Stimulated activated CD8-positive, alpha-beta memory T cell treated with anti-CD3 and anti-CD28 coated beads, Interleukin-12 subunit alpha, Interleukin-12 subunit beta, amount 100 ng/mL, for 4 hours (primary cell): ENCODE measurements around the gene BEST4.
"Not testable (repeated sequence)": the region's sequence is repeated elsewhere in the genome, so short reads cannot be mapped to it uniquely, and the experiment has no call there.

ENCODE experiments used
- DNase-seq: peaks from one replicate; pipeline ENCODE4 v3.0.0-alpha.2; 2020; ENCODE audit warnings: low read depth

Gene BEST4

DNA sequence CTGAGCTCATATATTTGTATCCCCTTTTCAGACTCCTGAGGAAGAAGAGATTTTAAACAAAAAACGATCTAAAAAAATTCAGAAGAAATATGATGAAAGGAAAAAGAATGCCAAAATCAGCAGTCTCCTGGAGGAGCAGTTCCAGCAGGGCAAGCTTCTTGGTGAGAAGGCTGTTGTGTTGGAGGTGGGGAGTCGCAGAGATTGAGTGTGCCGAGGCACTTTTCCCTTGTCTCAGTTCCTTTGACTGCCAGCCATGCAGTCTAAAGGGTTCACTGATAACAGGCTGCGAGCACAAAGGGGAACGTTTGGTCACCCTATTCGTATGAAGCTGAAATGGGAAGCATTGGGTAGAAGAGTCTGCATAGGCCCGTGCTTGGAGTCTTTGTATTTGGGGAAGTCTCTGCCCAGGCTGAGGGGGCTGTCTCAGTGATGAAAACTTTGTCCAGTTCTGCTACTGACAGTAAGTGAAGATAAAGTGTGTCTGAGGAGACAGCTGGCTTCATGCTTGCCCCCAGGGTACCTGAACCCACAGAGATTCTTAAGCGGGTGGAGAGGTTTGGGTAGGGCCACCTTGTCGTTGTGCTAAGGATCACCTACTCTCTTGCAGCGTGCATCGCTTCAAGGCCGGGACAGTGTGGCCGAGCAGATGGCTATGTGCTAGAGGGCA is 9.9 kb downstream of the BEST4 start:
- no peak for DNase-seq

DNA sequence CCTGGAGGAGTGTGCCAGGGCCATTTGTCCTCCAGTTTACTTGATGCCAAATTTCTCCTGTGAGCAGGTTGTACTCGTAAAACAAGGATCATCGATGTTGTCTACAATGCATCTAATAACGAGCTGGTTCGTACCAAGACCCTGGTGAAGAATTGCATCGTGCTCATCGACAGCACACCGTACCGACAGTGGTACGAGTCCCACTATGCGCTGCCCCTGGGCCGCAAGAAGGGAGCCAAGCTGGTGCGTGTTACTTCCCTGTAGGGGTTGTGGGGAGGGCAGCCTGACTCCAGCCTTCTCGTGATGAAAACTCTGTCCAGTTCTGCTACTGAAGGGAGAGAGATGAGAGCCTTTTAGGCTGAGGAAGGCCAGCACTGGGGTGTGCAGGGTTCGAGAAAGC is 10.4 kb downstream of the BEST4 start:
- DNase-seq, result no peak

DNA sequence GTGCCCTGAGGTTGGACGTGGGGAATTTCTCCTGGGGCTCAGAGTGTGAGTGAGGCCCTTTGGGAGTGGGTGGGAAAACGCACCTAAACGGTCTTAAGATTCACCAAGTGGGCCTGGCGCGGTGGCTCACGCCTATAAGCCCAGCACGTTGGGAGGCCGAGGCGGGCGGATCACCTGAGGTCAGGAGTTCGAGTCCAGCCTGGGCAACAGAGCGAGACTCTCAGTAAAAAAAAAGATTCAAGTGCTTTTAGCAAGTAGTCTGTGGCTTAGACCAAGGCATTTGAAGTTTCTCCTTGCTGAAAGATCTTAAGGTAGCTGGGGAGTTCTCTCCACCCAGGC is 11.3 kb downstream of the BEST4 start:
- no peak for DNase-seq

DNA sequence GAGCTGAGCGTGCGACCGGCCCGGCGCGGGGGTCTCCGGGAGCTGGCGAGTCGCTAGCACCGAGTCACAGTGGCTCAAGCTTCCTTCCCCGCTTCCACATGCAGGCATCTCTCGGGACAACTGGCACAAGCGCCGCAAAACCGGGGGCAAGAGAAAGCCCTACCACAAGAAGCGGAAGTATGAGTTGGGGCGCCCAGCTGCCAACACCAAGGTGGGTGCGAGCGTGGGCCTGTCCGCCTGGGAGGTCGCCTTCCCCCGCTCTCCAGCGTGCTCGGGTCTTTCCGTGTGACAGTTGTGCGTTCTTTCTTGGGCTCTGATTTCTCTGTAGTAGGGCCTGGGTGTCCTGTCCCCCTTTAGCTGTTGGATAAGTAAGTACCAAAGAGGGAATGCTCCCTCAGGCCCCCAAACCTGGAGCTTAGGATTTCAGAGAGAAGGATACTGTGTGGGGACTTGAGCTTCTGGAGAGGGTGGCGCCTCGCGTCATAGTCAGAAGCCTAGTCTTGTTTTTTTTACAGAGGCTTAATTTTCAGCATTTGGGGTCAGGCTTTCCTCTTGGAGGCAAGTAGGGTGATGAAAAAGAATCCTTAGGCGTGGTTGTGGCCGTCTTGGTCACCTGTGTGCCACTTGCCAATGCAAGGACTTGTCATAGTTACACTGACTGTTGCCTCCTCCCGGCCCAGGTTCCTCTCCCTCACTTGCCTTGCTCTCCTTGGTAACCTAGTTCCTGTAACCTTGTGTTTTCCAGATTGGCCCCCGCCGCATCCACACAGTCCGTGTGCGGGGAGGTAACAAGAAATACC is 11.8 kb downstream of the BEST4 start:
- peak; percentile 49 for DNase-seq

DNA sequence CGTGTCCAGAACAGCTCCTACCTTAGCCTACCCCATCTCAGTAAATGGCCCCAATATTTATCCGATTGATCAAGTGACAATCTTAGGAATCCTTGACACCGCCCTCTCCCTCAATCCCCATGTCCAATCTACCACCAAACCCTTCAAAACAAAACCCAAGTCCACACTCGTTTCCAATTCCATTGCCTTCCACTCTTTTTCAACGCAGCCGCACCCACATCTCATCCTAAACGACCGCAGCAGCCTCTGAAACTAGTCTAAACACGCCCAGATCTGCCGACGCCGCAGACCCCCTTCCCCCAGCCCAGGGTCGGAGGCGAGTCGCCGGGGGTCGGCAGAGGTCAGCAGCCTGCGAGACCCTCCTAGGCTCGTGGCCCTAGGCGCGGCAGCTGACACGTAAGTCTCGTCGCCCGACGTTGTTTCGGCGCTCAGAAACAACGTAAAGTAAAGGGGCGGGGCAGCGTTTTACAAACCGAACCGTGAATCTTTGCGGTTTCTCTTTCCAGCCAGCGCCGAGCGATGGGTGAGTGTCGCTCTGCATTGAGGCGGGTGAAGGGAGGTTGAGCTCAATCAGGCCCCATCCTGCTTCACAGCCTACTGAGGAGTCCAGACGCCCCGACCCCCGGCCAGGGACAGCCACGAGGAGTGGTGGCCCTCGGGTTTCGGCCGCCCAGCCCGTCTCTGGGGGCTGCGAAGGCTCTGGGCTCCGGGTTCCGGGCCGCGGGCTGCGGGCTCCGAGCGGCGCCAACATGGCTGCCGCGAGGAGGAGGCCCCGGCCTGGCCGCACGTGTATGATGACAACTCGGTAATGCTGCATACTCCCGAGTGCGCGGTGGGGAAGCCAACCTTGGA is 12.7 kb downstream of the BEST4 start, which contains the start of gene RPS8:
Gene RPS8, plus strand, starts transcription at position 463 of the 852 bp plus-strand sequence. Its CDS starts 57 bp downstream, at position 520.
- DNase-seq, result peak; percentile 79

DNA sequence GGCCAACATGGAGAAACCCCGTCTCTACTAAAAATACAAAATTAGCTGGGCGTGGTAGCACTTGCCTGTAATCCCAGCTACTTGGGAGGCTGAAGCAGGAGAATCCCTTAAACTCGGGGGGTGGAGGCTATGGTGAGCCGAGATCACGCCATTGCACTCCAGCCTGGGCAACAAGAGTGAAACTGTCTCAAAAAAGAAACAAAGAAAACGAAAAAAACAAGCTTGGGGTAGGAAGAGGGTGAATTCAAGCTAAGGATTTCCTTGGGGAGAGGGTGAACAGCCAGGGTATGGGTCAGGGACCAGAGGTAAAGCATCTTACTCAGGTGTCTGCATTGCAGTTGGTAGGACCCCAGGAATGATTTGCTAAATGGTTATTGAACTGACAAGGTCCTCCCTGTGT is 21.5 kb downstream of the BEST4 start:
- DNase-seq, result not testable (repeated sequence)

DNA sequence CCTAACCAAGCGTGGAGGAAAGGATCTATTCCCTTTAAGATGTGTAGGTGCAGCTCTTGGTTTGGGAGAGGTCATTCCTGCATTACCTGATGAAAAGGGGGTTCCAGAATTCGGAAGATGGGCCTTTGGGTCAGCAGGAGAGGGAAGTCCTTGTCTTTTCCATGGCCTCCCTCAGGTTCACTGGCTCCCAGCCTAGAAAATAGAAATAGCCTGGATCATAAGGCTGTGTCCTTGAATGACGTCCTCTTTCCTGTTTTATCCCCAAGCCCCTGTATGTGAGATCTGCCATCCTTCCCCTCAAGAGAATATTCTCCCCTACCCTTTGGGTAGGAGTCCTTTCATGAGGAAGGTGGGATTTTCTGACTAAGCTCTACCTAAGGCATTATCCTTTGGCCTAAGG is 27.1 kb downstream of the BEST4 start:
- DNase-seq, result no peak

DNA sequence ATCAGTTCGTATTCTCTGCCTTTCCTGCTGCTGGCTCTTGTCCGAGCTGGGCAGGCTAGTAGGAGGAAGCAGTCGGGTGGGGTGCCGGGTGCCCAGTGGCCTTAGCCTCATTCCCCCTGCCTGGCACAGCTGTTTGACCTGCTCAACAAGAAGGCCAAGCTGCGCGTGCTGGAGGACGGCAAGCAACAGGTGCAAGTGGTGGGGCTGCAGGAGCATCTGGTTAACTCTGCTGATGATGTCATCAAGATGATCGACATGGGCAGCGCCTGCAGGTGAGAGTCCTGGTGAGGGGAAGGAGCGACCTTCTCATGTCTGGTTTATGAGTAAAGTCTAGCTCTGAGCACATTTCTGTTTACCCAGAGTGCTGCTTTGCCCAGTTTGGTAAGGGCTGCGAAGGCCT is 28.9 kb downstream of the BEST4 start:
- DNase-seq, result no peak

DNA sequence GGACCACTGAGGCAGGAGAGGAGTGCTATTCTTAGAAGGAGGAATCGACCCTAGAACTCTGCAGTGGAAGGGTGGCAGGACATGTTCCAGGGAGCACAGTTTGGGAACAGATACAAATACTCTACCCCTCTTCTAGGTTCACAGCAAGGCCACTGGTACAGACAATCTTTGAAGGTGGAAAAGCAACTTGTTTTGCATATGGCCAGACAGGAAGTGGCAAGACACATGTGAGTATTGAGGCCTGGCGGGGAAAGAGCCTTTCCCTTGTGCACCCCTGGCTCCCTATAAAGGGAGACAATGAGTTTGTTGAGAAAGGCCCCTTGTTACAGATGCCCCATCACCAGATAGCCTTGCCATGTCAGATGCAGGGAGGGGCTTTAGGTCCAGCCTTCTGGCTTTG is 30.6 kb downstream of the BEST4 start:
- no peak for DNase-seq

DNA sequence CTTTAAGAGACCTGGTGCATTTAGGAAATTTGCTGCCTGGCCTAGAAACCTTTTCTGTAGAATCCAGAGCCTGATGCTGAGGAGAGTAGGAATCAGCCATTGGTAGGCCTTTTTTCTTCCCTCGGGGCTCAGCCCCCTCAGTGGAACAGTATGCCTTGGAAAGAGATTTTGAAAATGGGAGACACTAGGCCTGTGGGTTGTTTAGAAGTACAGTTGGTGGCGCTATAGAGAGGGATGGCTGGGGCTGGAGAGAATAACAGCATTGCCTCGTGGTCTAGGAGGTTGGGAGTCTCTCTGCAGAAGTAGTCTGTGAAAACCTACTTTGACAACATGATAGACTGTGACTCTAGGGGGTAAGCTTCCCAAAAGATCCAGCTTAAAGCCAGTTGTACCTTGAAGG is 40.1 kb downstream of the BEST4 start:
- no peak for DNase-seq

DNA sequence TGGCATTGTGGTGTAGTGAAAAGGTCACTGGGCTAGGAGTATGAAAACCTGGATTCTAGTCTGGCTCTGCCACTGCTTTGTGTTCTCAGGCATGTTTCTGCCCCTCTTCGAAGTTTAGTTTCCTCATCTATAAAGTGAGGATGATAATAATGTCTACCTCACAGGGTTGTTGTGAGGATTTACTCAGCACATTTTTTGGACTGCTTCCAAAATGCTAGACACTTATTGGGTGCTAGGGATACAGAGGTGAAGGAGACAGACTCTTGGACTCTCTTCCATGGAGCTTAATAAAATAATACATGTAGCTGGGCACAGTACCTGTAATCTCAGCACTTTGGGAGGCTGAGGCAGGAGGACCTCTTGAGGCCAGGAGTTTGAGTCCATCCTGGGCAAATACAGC is 44.8 kb downstream of the BEST4 start:
- DNase-seq, result no peak

DNA sequence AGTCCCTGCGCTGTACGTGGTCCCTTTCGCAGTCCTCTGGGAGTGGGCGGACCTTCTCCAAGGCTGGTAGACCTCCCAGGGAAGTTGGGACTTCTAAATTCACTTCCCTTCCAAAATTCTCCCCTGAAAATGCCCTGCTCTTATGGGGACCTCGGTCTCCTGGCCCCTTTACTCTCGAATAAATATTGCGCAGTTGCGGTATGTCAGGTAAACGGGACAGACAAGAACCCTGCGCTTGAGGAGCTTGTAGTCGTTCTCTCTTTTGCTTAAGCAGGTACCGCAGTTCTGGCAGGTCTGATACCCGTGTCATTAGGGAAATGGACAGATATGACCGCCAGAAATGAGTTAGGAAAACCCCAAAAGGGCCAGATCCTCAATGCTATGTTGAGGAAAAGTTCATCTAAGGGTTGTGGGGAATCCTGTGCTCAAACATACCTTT is 47.8 kb downstream of the BEST4 start:
- no peak for DNase-seq

DNA sequence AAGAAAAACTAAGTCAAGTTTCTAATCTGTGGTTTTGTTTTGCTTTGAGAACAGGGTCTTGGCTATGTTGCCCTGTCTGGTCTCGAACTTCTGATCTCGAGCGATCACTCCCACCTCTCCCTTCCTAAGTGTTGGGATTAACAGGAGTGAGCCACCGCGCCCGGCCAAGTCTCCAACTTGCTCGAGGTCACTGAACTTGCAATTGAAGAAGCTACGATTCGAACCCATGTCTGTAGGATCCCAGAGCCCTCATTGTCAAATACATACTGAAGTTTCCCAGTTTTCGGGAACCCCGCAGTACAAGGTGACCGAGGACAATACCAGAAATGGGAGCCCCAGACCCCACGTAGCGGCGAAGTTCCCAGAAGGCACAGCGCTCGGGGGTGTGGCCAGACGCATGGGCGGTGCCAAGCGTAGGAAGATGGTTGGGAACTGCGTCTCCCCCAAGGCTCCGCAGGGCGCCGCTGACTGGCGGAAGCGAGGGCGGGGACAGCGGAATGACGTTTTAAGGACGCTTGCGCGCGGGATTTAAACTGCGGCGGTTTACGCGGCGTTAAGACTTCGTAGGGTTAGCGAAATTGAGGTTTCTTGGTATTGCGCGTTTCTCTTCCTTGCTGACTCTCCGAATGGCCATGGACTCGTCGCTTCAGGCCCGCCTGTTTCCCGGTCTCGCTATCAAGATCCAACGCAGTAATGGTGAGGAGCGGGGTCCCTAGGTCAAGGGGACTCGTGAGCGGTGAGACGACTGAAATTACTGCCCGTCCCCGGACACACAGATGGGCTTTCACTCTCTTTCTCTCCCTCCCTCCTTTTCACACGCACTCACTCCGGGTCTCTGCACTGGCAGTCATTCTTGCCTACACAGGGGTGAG is 48.4 kb downstream of the BEST4 start, which contains the start of gene KIF2C:
Gene KIF2C, plus strand, starts transcription at position 531 of the 872 bp plus-strand sequence. Its CDS starts 96 bp downstream, at position 627.
- DNase-seq, result peak; percentile 93

DNA sequence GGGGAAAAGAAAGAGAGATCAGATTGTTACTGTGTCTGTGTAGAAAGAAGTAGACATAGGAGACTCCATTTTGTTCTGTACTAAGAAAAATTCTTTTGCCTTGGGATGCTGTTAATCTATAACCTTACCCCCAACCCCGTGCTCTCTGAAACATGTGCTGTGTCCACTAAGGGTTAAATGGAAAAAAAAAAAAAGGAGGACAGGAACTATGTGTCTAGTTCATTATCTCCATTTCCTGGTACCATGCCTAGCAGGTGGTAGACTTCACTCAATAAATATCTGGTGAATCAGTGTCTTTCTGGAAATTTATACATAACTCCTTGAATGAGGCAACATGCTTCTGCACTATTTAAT is 49.0 kb downstream of the BEST4 start:
- DNase-seq, result not testable (repeated sequence)

DNA sequence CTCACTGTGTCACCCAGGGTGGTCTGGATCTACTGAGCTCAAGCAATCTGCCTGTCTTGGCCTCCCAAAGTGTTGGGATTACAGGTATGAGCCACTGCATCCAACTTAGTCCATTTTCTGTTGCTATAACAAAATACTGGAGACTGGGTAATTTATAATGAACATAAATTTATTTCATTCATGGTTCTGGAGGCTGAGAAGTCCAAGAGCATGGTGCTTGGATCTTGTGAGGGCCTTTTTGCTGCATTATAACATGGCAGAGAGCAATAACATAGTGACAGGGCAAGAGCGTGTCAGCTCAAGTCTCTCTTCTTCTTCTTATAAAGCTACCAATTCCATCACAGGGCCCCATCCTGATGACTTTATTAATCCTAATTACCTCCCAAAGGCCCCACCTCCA is 52.0 kb downstream of the BEST4 start:
- DNase-seq, result no peak

DNA sequence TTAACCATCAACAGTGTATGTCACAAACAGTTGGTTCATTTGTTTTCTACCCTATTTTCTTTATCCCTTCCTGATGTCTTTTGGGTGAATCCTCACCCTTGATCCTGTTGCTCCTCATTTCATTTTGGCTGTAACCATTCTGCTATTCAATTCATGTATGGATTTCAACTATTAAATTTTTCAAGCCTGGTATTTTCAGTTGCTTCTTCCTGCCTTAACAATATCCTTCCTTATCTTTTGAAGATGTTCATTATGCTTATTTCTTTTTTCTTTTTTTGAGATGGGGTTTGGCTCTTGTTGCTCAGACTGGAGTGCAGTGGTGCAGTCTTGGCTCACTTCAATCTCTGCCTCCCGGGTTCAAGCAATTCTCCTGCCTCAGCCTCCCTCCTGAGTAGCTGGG is 54.2 kb downstream of the BEST4 start:
- DNase-seq, result no peak
